OCI-LY3 (cell line): Measurements from ENCODE around the gene LYRM1.

Experiments
- H2AFZ ChIP-seq: fragments of 200-600, 300-600 bp; shearing (Covaris generic); 2 replicates; pipeline ENCODE4 v1.6.0; 2014; ENCODE audit warnings: antibody characterized with exemption, low read depth, low read length
- H3K27ac ChIP-seq: fragments of 200-600, 300-600 bp; sonication (generic); 2 replicates; pipeline ENCODE4 v1.5.1; 2014; ENCODE audit warnings: mild to moderate bottlenecking, low read length, moderate library complexity, mixed read lengths
- H3K27me3 ChIP-seq: fragments of 200-600, 300-600 bp; sonication (generic); 2 replicates; pipeline ENCODE4 v1.6.1; 2014; ENCODE audit warnings: low read depth, low read length, mixed read lengths
- H3K36me3 ChIP-seq: fragments of 200-600, 300-600 bp; sonication (generic); replicated peaks from 2 replicates; pipeline ENCODE3; 2014; ENCODE audit warnings: low read depth, low read length, mixed read lengths
- H3K4me1 ChIP-seq: fragments of 300-600, 200-600 bp; sonication (generic); 2 replicates; pipeline ENCODE4 v1.6.1; 2014; ENCODE audit warnings: low read length, mixed read lengths
- H3K4me2 ChIP-seq: fragments of 200-600, 300-600 bp; sonication (generic); 2 replicates; pipeline ENCODE4 v1.6.1; 2014; ENCODE audit warnings: low read length, mixed read lengths
- H3K4me3 ChIP-seq: fragments of 300-600, 200-600 bp; sonication (generic); 2 replicates; pipeline ENCODE4 v1.5.1; 2014; ENCODE audit warnings: antibody characterized with exemption, mild to moderate bottlenecking, low read length, moderate library complexity
- H3K79me2 ChIP-seq: fragments of 300-600, 200-600 bp; shearing (Covaris generic); 2 replicates; pipeline ENCODE4 v1.6.1; 2014; ENCODE audit warnings: mild to moderate bottlenecking, low read length, mixed read lengths
- H3K9ac ChIP-seq: fragments of 300-600, 200-600 bp; shearing (Covaris generic); 2 replicates; pipeline ENCODE4 v1.6.0; 2014; ENCODE audit warnings: mild to moderate bottlenecking, low read length, moderate library complexity
- H3K9me3 ChIP-seq: fragments of 200-600, 300-600 bp; shearing (Covaris generic); 2 replicates; pipeline ENCODE4 v1.6.1; 2014; ENCODE audit warnings: low read length, mixed read lengths; ENCODE audit not compliant: insufficient read depth
- H4K20me1 ChIP-seq: fragments of 200-600, 300-600 bp; sonication (generic); 2 replicates; pipeline ENCODE4 v1.6.1; 2016; ENCODE audit warnings: low read length, mixed read lengths; ENCODE audit not compliant: insufficient read depth
- EZH2phosphoT487 ChIP-seq: fragments of 200-600 bp; shearing (Covaris generic); IDR thresholded peaks from 2 replicates; pipeline ENCODE4 v1.6.1; 2018; ENCODE audit warnings: antibody characterized with exemption, mixed run types, low read depth
- TF ChIP-seq, protein P1 (sequence below): fragments of 200-600, 300-600 bp; sonication (generic); IDR thresholded peaks from 2 replicates; pipeline ENCODE4 v1.5.1; 2014; ENCODE audit warnings: antibody characterized with exemption, low read length, low read depth

Gene LYRM1

DNA sequence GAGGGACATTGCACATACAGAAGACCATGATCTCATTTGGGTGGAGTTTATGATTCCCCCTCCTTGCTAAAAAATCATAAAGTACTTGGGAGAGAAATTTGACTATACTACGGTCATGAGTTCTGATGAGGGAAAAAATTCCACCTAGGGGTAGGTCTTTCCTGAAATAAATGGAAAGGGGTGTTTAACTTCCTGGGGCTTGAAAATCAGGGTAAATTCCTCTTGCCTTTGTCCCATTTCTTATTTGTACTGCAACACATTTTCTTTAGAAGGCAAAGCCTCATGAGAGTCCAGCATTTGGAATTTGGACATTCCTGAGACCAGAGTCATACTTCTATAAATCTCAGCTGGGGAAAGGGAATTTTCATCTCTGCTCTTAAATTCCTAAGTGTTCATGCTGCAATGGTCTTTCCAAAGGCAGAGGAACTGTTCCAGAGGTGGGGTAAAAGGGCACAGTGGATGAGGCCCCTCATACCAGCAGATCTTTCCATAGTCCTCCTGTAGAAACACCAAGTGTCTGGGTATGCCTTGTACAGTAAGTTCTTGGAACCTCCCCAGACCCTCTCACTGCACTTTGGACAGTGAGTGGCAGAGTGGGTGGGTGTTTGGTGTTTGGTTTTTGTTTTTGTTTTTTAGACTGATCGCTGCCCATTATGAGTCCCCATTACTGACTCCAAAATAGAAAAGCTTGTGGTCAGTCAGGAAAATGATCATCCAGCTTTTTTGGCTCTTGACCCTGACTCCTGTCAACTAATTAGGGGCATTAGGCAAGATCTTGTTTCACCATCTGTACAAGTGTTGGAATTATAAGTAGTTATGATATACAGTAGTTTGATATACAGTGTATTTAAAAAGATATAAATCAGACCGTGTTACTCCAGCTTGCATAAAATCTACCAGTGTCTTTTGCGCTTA is 6.0 kb downstream of the LYRM1 start:
- H3K4me1 ChIP-seq: peaks cover 34% of the 10 kb centered on the region
- H3K27ac ChIP-seq: no peak overlapping the region
- peaks cover 26% of the 10 kb centered on the region for H3K79me2 ChIP-seq
- H3K27me3 ChIP-seq: peaks cover 33% of the 10 kb centered on the region
- H3K4me2 ChIP-seq: no peak overlapping the region
- H3K9me3 ChIP-seq: no peaks in the 10 kb centered on the region
- peaks cover 86% of the 10 kb centered on the region for H4K20me1 ChIP-seq
- H3K4me3 ChIP-seq: no peak overlapping the region
- H3K9ac ChIP-seq: no peak overlapping the region
- peaks cover 21% of the 10 kb centered on the region for H3K36me3 ChIP-seq
- H2AFZ ChIP-seq: no peak overlapping the region
- no peak for TF ChIP-seq EZH2phosphoT487
- TF ChIP-seq, protein P1, sequence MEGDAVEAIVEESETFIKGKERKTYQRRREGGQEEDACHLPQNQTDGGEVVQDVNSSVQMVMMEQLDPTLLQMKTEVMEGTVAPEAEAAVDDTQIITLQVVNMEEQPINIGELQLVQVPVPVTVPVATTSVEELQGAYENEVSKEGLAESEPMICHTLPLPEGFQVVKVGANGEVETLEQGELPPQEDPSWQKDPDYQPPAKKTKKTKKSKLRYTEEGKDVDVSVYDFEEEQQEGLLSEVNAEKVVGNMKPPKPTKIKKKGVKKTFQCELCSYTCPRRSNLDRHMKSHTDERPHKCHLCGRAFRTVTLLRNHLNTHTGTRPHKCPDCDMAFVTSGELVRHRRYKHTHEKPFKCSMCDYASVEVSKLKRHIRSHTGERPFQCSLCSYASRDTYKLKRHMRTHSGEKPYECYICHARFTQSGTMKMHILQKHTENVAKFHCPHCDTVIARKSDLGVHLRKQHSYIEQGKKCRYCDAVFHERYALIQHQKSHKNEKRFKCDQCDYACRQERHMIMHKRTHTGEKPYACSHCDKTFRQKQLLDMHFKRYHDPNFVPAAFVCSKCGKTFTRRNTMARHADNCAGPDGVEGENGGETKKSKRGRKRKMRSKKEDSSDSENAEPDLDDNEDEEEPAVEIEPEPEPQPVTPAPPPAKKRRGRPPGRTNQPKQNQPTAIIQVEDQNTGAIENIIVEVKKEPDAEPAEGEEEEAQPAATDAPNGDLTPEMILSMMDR: no peak

DNA sequence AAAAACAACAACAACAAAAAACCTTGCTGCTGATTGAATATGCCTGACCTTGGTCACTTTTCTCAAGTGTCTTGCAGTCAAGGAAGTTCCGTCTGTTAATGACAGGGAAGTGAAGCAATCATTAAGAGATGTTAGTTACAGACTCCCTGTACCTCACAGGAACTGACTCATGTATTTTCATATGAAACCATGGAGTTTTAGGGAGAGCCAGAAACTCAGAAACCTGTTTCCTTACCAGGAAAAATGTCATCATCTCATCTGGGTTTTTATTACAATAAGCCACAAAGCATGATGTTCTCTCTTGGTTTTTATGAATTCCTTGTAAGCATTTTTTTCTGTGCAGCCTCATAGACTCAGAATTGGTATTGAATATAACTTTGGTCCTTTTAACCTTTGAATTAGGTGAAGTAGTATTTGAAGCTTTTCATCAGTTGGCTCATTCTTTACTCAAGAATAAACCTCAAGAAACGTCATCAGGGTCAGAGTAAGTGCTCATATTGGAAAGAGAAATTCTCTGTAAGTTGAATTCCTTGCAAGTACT is 10.3 kb downstream of the LYRM1 start:
- no peak overlapping the region for H3K9ac ChIP-seq
- H2AFZ ChIP-seq: no peak overlapping the region

DNA sequence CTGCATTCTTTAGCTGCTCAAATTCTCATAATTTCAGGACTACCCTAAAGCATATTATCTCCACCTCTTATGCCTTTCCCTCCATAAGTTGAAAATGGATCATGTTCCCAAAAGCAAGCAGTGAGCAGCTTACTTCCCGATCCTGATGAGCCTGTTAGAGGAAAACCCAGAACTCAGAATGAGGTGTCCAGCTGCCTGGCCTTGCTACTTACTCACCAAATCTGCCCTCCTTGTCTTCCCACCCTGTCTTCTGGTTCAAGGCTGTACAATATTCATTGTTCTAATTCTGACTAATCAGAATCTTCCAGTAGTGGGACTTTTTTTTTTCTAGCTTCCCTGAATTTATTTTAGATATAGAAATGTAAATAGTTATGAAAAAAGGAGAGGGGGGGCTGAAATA is 10.8 kb downstream of the LYRM1 start:
- Histone ChIP-seq H3K4me1 (no peaks in the 10 kb centered on the region), H3K36me3 (no peaks in the 10 kb centered on the region), H3K79me2 (no peaks in the 10 kb centered on the region), H3K27me3 (peaks cover 7% of the 10 kb centered on the region), H3K9me3 (no peaks in the 10 kb centered on the region), H3K9ac (no peak overlapping the region), H3K4me3 (no peak overlapping the region), H4K20me1 (peaks cover 46% of the 10 kb centered on the region), H3K4me2 (no peak overlapping the region), H2AFZ (no peak overlapping the region), H3K27ac (no peak overlapping the region)
- TF ChIP-seq EZH2phosphoT487: no peak
- TF ChIP-seq, protein P1: no peak

More for the DNA sequence above, 10.3 kb downstream of the LYRM1 start:
- no peak overlapping the region for H3K4me3 ChIP-seq
- H3K27ac ChIP-seq: no peak overlapping the region
- H3K36me3 ChIP-seq: no peaks in the 10 kb centered on the region
- H3K4me1 ChIP-seq: no peaks in the 10 kb centered on the region
- H3K9me3 ChIP-seq: no peaks in the 10 kb centered on the region
- H3K4me2 ChIP-seq: no peak overlapping the region
- no peaks in the 10 kb centered on the region for H3K79me2 ChIP-seq
- peaks cover 51% of the 10 kb centered on the region for H4K20me1 ChIP-seq
- peaks cover 12% of the 10 kb centered on the region for H3K27me3 ChIP-seq
- TF ChIP-seq, protein P1: no peak
- TF ChIP-seq EZH2phosphoT487: no peak

DNA sequence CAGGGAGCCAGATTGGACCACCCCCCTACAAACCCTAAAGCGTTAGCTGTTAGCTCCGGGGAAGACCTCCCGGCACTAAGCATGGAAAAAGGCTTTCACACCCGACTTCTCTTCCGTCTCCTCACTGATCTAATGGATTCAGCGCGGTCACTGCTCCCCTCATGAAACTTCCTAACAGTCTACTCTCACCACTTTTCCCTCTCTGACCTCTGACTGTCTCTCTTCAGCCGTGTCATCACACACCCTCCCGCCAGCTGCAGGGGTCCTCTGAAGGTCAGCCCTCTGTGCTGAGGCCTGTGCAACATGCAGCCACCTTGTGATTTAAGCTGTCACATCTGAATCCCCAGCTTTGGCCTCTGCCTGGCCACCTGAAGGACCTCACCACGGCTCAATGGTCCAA is 15.7 kb downstream of the LYRM1 start:
- no peak for TF ChIP-seq EZH2phosphoT487
- TF ChIP-seq, protein P1: no peak
- H3K4me1 ChIP-seq: no peaks in the 10 kb centered on the region
- H3K4me2 ChIP-seq: no peak overlapping the region
- peaks cover 5% of the 10 kb centered on the region for H4K20me1 ChIP-seq
- no peak overlapping the region for H3K9ac ChIP-seq
- H3K4me3 ChIP-seq: no peak overlapping the region
- H3K27me3 ChIP-seq: no peaks in the 10 kb centered on the region
- H3K79me2 ChIP-seq: no peaks in the 10 kb centered on the region
- H3K27ac ChIP-seq: no peak overlapping the region
- H3K36me3 ChIP-seq: no peaks in the 10 kb centered on the region
- H2AFZ ChIP-seq: no peak overlapping the region
- no peaks in the 10 kb centered on the region for H3K9me3 ChIP-seq
